Stimulated activated CD4-positive, alpha-beta T cell treated with anti-CD3 and anti-CD28 coated beads, TNF-alpha, amount 100 ng/mL, for 24 hours (primary cell): ENCODE results near the gene SPATA6.
"Not testable (repeated sequence)": the region's sequence is repeated elsewhere in the genome, so short reads cannot be mapped to it uniquely, and the experiment has no call there.

ENCODE experiments used
- DNase-seq, 3 experiments: peaks; one replicate each; pipeline ENCODE4 v3.0.0-alpha.2; 2020; ENCODE audit warnings: low read depth in 3 of 3

SPATA6 gene

GRCh38 chr1:48462716-48463302 is 9.2 kb downstream of the SPATA6 start:
- DNase-seq: no peak

- no peak for DNase-seq
Observed at GRCh38 chr1:48450505-48450904, 21.5 kb downstream of the SPATA6 start.

GRCh38 chr1:48448932-48449331 is 23.1 kb downstream of the SPATA6 start:
- no peak for DNase-seq

GRCh38 chr1:48444186-48444585 is 27.8 kb downstream of the SPATA6 start:
- not testable (repeated sequence) for DNase-seq

GRCh38 chr1:48442864-48443619 is 29.0 kb downstream of the SPATA6 start:
- no peak for DNase-seq

GRCh38 chr1:48440786-48441185 is 31.2 kb downstream of the SPATA6 start:
- not testable (repeated sequence) for DNase-seq

GRCh38 chr1:48439380-48439779 is 32.6 kb downstream of the SPATA6 start:
- DNase-seq: no peak

GRCh38 chr1:48437379-48437778 is 34.6 kb downstream of the SPATA6 start:
- not testable (repeated sequence) for DNase-seq

GRCh38 chr1:48435312-48436002 is 36.5 kb downstream of the SPATA6 start:
- DNase-seq: not testable (repeated sequence)

- DNase-seq: no peak
Observed at GRCh38 chr1:48430832-48431231, 41.2 kb downstream of the SPATA6 start.

GRCh38 chr1:48422009-48422408 is 50.0 kb downstream of the SPATA6 start:
- DNase-seq: no peak

- no peak for DNase-seq
Observed at GRCh38 chr1:48418742-48419141, 53.3 kb downstream of the SPATA6 start.

- DNase-seq: no peak
Observed at GRCh38 chr1:48415050-48415449, 57.0 kb downstream of the SPATA6 start.

- DNase-seq: no peak
Observed at GRCh38 chr1:48414264-48414663, 57.7 kb downstream of the SPATA6 start.

GRCh38 chr1:48405940-48406339 is 66.1 kb downstream of the SPATA6 start:
- no peak for DNase-seq

GRCh38 chr1:48405400-48405799 is 66.6 kb downstream of the SPATA6 start:
- no peak for DNase-seq

GRCh38 chr1:48402599-48402998 is 69.4 kb downstream of the SPATA6 start:
- DNase-seq: no peak

- DNase-seq: no peak
Observed at GRCh38 chr1:48396208-48396607, 75.8 kb downstream of the SPATA6 start.

GRCh38 chr1:48391926-48392325 is 80.1 kb downstream of the SPATA6 start:
- no peak for DNase-seq

GRCh38 chr1:48387409-48387808 is 84.6 kb downstream of the SPATA6 start:
- no peak for DNase-seq

GRCh38 chr1:48374785-48375184 is 97.2 kb downstream of the SPATA6 start:
- no peak for DNase-seq

- DNase-seq: no peak
Observed at GRCh38 chr1:48371598-48371997, 100.4 kb downstream of the SPATA6 start.

- DNase-seq: no peak
Observed at GRCh38 chr1:48362901-48363300, 109.1 kb downstream of the SPATA6 start.
